Fibroblast of skin of left quadriceps (primary cell): Measurements from ENCODE around the gene USB1.

Experiments used
- DNase-seq, 2 experiments: peaks; one replicate each; pipeline ENCODE4 v3.0.0-alpha.2; 2013; ENCODE audit warnings: low read depth in 2 of 2

The USB1 gene

DNA sequence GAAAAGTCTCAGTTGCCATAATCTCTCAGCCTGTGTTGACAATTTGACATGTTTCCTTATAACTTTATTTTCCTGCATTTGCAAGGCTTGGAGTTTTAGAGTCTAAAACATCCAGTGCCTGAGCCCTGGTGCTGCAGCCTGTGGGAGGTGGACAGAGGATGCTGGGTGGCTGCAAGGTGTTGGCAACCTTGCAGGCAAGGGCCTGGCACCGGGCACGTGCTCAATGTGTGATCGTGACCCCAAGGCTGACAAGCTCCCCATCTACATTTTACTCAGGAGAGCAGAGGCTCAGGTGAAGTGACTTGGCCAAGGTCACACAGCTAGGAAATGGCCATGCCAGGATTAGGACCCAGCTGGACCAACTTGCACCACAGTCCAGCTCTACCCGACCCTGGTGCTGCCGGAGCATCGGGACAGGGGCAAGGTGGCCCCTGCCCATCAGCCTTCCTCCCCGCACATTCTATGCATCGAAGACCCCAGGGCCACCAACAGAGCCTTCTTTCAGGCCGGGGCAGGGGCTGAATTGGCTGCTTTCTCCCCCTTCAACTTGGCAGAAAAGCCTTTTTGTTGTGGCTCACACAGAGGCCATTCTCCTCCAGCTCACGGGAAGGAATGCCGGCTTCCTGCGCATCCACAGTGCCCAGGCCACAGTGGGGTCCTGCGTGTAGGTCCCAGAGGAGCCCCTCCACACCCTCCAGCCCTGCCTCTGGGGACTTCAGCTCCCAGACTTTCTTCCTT is 47.5 kb downstream of the USB1 start:
- DNase-seq, result no peak

DNA sequence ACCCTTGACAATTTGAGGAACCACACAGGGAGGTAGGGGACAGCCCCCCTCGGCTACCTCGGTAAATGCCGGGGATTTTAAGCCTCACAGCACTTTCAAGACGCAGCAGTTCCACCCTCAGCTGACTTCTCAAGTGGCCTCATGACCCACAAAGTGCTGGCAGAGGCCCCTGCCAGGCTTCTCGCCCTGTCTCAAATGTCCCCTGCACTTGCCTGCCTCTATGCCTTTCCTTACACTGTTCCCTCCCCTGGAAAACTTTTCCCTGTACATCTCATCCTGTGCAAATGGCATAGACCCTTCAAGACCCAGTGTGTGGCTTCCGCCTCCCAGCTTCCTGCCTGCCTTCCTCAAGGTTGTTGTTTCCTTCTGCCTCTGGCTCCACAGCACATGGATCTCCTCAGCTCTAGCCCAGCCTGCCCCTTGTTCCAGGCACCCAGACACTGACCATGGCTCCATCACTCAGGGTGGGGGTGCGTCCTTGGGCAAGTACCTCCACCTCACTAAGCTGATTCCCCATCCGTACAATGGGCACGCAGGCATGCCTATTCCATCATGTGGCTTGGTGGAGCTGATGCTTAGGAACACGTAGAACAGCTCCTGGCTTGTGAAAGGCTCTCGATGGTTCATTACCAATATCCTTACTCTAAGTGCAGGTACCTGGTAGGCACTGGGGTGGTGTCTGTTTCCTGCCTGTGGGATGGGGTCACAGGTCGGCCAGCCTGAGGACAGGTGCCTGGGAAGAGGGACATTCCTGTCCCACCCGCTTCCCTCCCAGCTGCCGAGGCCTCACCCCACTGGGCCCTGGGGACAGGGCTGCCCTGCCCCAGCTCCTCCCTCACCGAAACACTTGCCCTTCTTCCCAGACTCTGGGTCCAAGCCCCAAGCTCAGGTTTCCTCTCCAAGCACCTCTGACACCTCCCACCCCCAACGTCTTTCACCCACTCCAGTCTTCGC is 48.3 kb downstream of the USB1 start:
- DNase-seq, result no peak

DNA sequence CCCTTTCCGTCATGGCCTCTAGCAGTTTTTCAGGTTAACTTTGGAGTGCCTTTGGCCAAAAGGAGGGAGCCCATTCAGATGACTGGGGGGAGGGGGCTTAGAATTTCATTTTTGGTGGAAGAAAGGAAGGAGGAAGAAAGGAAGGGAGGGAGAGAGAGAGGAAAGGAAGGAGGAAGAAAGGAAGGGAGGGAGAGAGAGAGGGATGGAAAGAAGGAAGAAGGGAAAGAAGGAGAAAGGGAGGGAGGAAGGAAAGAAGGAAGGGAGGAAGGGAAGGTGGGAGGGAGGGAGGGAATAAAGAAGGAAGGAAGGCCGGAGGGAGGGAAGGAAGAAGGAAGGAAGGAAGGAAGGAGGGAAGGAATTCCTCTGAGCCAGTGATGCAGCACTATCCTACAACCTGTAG is 50.1 kb downstream of the USB1 start:
- DNase-seq, result no peak

DNA sequence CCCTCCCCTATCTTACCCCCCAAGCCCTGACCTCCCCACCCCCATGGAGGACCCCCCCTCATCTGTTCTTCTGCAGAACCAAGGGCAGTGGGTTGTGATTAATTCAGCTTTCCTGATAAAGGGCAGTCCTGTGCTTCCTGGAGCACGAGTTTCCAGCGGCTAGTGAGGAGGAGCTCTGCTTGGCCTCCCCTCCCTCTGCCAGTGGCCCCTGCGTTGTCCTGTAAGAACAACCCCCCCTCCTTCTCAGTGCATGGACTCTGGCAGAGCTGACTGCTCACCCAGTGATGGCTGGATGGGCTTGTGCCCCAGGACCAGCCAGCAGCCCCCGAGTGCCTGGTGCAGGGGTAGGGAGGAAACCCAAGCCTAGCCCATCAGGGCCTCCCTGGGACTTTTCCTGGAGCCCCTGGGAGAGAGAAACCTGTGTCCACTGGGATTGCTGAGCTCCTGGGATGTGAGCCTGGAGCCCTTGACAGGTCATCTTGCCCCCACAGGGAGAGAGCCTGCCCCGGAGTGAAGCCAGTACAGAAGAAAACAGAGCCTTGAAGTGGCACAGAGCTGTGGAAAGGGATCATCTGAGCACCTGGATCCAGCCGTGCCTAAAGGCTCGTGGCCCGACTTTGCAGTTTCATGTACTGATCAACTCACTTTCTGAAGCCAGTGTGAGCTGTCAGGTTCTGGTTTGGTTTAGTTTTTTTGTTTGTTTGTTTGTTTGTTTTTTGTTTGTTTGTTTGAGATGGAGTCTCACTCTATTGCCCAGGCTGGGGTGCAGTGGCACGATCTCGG is 50.8 kb downstream of the USB1 start:
- DNase-seq, result no peak

DNA sequence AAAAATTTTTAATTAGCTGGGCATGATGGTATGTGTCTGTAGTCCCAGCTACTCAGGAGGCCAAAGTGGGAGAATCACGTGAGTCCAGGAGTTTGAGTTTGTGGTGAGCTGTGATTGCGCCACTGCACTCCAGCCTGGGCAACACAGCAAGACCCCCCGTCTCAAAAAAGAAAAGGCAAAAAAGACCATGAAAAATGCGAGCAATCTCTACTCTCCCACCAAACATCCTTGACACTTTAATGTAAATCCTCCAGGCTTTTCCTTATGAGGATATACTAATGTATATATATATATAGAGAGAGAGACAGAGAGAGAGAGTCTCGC is 52.4 kb downstream of the USB1 start:
- no peak for DNase-seq

DNA sequence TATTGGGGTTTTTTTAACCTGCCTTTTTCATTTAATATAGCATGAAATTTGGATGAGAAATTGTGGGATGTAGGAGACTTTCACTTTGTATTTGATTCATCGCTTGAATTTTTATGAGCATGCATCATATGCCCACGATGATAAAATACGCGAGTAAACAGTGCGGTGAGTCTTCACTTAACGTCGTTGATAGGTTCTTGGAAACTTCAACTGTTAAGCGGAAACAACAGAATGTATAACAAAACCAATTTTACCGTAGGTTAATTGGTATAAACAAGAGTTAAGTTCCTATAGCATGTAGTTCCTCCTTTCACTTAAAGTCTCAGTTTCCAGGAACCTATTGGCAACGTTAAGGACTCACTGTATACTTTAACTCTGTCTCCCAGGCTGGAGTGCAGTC is 53.1 kb downstream of the USB1 start:
- no peak for DNase-seq

DNA sequence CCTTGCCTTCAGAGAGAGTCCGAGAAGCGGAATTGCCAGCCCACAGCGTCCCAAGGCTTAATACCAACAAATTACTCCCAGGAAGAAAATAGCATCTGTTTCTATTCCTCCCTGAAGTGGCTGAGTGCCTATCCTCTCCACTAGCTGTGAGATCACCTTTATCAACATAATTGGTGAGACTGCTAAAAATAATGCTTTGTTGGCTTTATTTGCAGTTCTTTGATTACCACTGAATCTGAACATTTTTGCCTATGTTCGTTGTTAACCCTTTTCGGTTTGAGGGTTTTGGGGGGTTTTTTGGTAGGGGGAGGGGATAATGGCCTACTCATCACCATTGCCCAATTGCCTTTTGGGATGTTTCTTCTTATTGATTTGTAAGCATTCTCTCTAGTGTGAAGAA is 55.4 kb downstream of the USB1 start:
- DNase-seq, result no peak

DNA sequence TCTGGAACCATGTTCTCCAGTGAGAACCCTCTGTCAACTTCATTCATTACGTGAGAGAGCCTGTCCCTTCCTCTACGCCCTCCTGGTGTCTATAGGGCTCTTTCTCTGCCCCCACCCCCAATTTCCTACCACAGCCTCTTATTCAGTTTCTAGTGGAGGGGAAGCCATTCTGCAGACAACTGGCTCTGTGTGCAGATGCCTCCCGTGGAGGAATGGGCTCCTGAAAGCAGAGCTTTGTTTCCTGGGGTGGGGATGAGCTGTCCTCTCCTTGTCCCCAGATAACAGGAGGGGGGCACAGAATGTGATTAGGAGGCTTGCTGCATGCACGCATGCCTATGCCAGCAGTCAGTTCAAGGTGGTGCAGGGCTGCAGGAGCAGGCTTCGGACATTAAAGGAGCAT is 55.9 kb downstream of the USB1 start:
- no peak for DNase-seq

DNA sequence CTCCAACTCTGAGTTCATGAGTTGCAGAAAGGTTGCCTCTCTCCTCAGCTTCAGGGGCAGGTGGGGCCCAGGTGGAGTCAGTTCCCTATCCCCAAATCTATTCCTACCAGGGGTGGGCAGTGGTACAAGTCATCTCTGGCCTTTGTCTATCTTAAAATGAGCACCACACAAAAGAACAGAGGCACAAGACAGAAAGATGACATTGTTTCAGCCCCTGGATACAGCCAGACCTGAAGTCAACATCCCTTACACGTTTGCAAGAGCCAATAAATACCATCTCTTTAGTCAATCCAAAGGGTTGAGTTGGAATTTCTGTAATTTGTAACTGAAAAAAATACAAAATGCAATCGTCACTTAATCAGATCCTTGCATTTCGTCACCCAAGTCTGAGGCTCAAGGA is 56.6 kb downstream of the USB1 start:
- DNase-seq, result no peak

DNA sequence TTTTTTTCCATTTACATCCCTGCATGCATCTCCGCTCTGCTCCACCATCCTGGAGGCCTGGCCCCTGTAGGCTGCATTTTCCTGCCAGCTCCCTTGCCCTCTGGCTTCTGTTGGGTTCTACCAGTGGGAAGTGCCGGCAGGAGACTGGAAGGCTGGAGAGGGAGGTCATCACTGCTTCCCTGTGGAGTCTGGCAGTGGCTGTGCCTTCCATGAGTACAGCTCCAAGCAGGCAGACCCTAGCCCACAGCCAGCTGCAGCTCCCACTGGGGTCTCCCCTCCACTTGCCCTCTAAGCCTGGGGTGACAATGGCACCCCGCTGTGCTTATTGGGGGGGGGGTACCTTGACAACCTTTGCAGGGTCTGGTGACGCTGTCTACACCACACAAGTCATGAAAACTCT is 61.6 kb downstream of the USB1 start:
- DNase-seq, result no peak

DNA sequence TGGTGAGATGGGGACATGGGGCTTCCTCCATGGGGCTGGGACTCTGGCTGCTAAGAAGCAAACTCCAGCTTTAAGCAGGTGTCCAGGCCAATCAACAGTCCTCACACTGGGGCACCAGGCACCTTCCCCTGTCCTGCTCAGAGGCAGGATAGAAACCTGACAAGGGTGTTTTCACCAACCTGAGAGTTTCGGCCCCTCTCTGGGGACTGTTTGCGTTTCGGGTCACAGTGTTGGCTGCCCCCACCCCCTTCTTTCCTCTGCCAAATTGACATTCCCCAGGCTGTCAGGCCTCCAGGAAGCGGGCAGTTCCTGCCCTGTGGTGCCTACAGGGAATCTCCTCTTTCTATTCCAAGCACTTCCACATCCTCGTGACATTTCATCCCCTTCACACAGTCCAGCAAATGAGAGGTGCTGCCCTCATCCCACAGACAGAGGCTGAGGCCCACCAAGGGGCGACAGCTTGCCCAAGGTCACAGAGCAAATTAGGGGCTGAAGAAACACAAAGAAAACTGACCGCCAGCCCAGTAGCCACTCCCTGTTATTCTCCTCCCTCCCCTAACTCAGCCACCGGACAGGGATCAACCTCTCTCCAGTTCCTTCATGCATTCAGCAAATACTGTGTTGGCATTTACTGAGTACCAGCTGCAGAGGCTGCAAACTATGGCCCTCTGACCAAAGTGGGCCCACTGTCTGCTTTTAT is 62.3 kb downstream of the USB1 start:
- DNase-seq, result no peak

DNA sequence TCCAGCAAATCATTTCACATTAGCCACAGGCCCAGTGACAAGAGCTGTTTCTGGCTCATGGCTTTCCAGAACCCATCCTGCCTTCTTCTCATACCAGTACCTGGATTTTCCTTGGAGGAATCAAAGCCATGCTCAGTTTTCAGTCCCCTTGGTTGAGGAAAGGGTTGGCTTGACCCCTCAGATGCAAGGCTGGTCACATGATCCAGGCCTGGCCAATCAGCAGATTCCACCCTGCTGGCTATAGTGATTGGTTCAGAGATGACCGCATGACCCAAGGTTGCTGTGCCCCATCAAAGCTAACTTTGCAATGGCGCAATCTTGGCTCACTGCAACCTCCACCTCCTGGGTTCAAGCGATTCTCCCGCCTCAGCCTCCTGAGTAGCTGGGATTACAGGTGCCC is 69.4 kb downstream of the USB1 start:
- no peak for DNase-seq
